ENCODE results near the gene TUBB.

TUBB gene

DNA sequence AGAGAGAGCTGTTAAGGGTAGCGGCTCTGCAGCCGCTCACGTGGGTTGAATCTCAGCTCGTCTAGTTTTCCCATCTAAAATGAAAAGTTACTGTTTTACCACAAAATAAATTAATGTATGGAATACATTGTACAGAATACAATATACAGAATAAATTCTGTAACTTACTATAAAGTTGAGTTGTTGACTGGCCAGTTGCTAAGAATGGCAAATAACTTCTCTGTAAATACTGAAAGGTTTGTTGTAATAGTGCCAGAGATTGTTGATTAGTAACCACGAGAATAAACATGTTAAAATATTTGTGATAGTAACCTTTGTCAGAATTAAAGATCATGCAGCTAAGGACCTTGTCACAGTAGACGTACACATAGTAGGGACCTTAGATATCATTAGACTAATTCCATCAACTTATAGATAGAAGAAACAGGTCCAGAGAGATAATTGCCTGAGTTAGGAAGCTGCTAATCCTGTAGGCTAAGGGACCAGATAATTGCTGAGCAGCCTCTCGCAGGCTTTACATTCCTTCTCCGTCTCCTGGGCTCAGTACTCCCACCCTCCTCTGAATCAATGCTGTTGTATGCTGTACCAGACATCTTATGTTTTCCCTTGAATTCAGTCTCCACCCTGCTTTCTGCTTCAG is 28.8 kb upstream of the TUBB start:
- peak; percentile 46 for DNase-seq
- WGBS, result 44% methylated on average over 4 of the region's 8 CpGs

DNA sequence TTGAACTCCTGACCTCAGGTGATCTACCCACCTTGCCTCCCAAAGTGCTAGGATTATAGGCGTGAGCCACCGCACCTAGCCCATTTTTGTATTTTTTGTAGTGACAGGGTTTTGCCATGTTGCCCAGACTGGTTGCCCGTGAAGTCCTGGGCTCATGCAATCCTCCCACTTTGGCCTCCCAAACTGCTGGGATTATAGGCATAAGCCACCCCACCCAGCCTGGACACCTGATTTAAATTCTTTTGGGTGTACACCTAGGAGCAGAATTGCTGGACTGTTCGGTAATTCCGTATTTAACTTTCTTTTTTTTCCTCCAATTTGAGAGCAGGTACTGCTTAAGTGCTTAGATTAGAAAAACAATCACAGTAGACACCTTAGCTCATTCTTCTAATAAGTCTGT is 23.7 kb upstream of the TUBB start:
- H3K14ac ChIP-seq (ENCODE audit: low read length in 2 of 2), result no peak overlapping the region
- H3K18ac ChIP-seq (ENCODE audit: low read depth in 1 of 2, low read length in 2 of 2), result no peak overlapping the region
- H2AK5ac ChIP-seq (ENCODE audit: low read length, severe bottlenecking), result peak overlapping the region; percentile 98
- H3K27me3 ChIP-seq (ENCODE audit: control insufficient read depth in 1 of 2, insufficient read depth in 1 of 2, low read length in 2 of 2), result no peaks in the 10 kb centered on the region
- H3K4ac ChIP-seq (ENCODE audit: low read depth in 1 of 2, low read length in 2 of 2), result no peak overlapping the region
- H3K79me1 ChIP-seq (replicated peaks; ENCODE audit: low read length, poor library complexity, severe bottlenecking), result no peaks in the 10 kb centered on the region
- no peaks in the 10 kb centered on the region for H3K9me3 ChIP-seq (ENCODE audit: control insufficient read depth, low read length)
- H2BK12ac ChIP-seq (ENCODE audit: low read length in 2 of 2), result no peak overlapping the region
- no peak overlapping the region for H4K8ac ChIP-seq (ENCODE audit: low read length)
- H2BK15ac ChIP-seq (ENCODE audit: low read depth, poor library complexity, severe bottlenecking), result no peak overlapping the region
- H2BK5ac ChIP-seq (ENCODE audit: low read depth, low read length, poor library complexity, severe bottlenecking), result no peak overlapping the region
- 100% methylated on average over 4 of the region's 5 CpGs for WGBS
- no peak overlapping the region for H3K27ac ChIP-seq (ENCODE audit: low read length, poor library complexity, severe bottlenecking)
- H3K23ac ChIP-seq (ENCODE audit: low read length in 2 of 2), result no peak overlapping the region
- peaks cover 6 to 10% of the 10 kb centered on the region in 2 experiments for H3K36me3 ChIP-seq (ENCODE audit: control insufficient read depth in 1 of 2, insufficient read depth in 2 of 2, low read depth in 1 of 2, low read length in 2 of 2)
- no peak overlapping the region for H2BK120ac ChIP-seq (ENCODE audit: low read depth, low read length)
- no peak overlapping the region for H3K4me2 ChIP-seq (ENCODE audit: low read length, poor library complexity, severe bottlenecking)
- no peak overlapping the region for H2AFZ ChIP-seq (ENCODE audit: low read depth, low read length)
- no peak overlapping the region for H3K4me3 ChIP-seq (ENCODE audit: insufficient read depth in 1 of 2, low read depth in 1 of 2, low read length in 2 of 2)
- H4K91ac ChIP-seq (ENCODE audit: low read length), result no peak overlapping the region
- H3K4me1 ChIP-seq (ENCODE audit: control insufficient read depth, insufficient read depth, low read depth, low read length), result peaks cover 6% of the 10 kb centered on the region
- no peak overlapping the region for H3K9ac ChIP-seq (ENCODE audit: low read length)
- no peak for DNase-seq

More for the DNA sequence above, 28.8 kb upstream of the TUBB start:
- H3K79me1 ChIP-seq (replicated peaks; ENCODE audit: low read length, poor library complexity, severe bottlenecking), result peaks cover 2% of the 10 kb centered on the region
- H3K4me1 ChIP-seq (ENCODE audit: control insufficient read depth, insufficient read depth, low read depth, low read length), result peaks cover 28% of the 10 kb centered on the region
- no peak overlapping the region for H3K4ac ChIP-seq (ENCODE audit: low read depth in 1 of 2, low read length in 2 of 2)
- H3K9me3 ChIP-seq (ENCODE audit: control insufficient read depth, low read length), result no peaks in the 10 kb centered on the region
- no peak overlapping the region for H4K8ac ChIP-seq (ENCODE audit: low read length)
- H3K23ac ChIP-seq (ENCODE audit: low read length in 2 of 2), result no peak overlapping the region
- peak overlapping the region; percentile 20 for H2AK5ac ChIP-seq (ENCODE audit: low read length, severe bottlenecking)
- H2BK15ac ChIP-seq (ENCODE audit: low read depth, poor library complexity, severe bottlenecking), result no peak overlapping the region
- H3K9ac ChIP-seq (ENCODE audit: low read length), result peak overlapping the region; percentile 95
- H3K14ac ChIP-seq (ENCODE audit: low read length in 2 of 2), result no peak overlapping the region
- no peak overlapping the region for H3K18ac ChIP-seq (ENCODE audit: low read depth in 1 of 2, low read length in 2 of 2)
- H3K36me3 ChIP-seq (ENCODE audit: control insufficient read depth in 1 of 2, insufficient read depth in 2 of 2, low read depth in 1 of 2, low read length in 2 of 2), result peaks cover 0 to 2% of the 10 kb centered on the region in 2 experiments
- peak overlapping the region; percentile 29 for H4K91ac ChIP-seq (ENCODE audit: low read length)
- H2BK120ac ChIP-seq (ENCODE audit: low read depth, low read length), result no peak overlapping the region
- H3K27ac ChIP-seq (ENCODE audit: low read length, poor library complexity, severe bottlenecking), result peak overlapping the region; percentile 85
- H2BK5ac ChIP-seq (ENCODE audit: low read depth, low read length, poor library complexity, severe bottlenecking), result no peak overlapping the region
- H3K4me3 ChIP-seq (ENCODE audit: insufficient read depth in 1 of 2, low read depth in 1 of 2, low read length in 2 of 2), result peak overlapping the region; percentile 26 to 93
- peak overlapping the region; percentile 6 to 25 for H2BK12ac ChIP-seq (ENCODE audit: low read length in 2 of 2)
- H3K27me3 ChIP-seq (ENCODE audit: control insufficient read depth in 1 of 2, insufficient read depth in 1 of 2, low read length in 2 of 2), result no peaks in the 10 kb centered on the region
- no peak overlapping the region for H2AFZ ChIP-seq (ENCODE audit: low read depth, low read length)
- H3K4me2 ChIP-seq (ENCODE audit: low read length, poor library complexity, severe bottlenecking), result peak overlapping the region; percentile 58

GRCh38 chr6:30700340-30700739 is 19.8 kb upstream of the TUBB start:
- Histone ChIP-seq H2AFZ (ENCODE audit: low read depth, low read length) (no peak overlapping the region), H3K36me3 (ENCODE audit: control insufficient read depth in 1 of 2, insufficient read depth in 2 of 2, low read depth in 1 of 2, low read length in 2 of 2) (peaks cover 33 to 40% of the 10 kb centered on the region in 2 experiments), H2BK120ac (ENCODE audit: low read depth, low read length) (no peak overlapping the region), H2AK5ac (ENCODE audit: low read length, severe bottlenecking) (peak overlapping the region; percentile 76), H3K18ac (ENCODE audit: low read depth in 1 of 2, low read length in 2 of 2) (no peak overlapping the region), H3K27me3 (ENCODE audit: control insufficient read depth in 1 of 2, insufficient read depth in 1 of 2, low read length in 2 of 2) (no peaks in the 10 kb centered on the region), H3K4me2 (ENCODE audit: low read length, poor library complexity, severe bottlenecking) (no peak overlapping the region), H3K4me3 (ENCODE audit: insufficient read depth in 1 of 2, low read depth in 1 of 2, low read length in 2 of 2) (no peak overlapping the region), H4K8ac (ENCODE audit: low read length) (no peak overlapping the region), H3K4ac (ENCODE audit: low read depth in 1 of 2, low read length in 2 of 2) (no peak overlapping the region), H3K9ac (ENCODE audit: low read length) (no peak overlapping the region), H4K91ac (ENCODE audit: low read length) (no peak overlapping the region), H3K14ac (ENCODE audit: low read length in 2 of 2) (no peak overlapping the region), H3K9me3 (ENCODE audit: control insufficient read depth, low read length) (no peaks in the 10 kb centered on the region), H3K79me1 (replicated peaks; ENCODE audit: low read length, poor library complexity, severe bottlenecking) (no peaks in the 10 kb centered on the region), H3K4me1 (ENCODE audit: control insufficient read depth, insufficient read depth, low read depth, low read length) (peaks cover 3% of the 10 kb centered on the region), H3K27ac (ENCODE audit: low read length, poor library complexity, severe bottlenecking) (no peak overlapping the region), H3K23ac (ENCODE audit: low read length in 2 of 2) (no peak overlapping the region), H2BK5ac (ENCODE audit: low read depth, low read length, poor library complexity, severe bottlenecking) (no peak overlapping the region), H2BK12ac (ENCODE audit: low read length in 2 of 2) (no peak overlapping the region), H2BK15ac (ENCODE audit: low read depth, poor library complexity, severe bottlenecking) (no peak overlapping the region)
- 83% methylated on average over 3 of the region's 4 CpGs for WGBS
- no peak for DNase-seq

DNA sequence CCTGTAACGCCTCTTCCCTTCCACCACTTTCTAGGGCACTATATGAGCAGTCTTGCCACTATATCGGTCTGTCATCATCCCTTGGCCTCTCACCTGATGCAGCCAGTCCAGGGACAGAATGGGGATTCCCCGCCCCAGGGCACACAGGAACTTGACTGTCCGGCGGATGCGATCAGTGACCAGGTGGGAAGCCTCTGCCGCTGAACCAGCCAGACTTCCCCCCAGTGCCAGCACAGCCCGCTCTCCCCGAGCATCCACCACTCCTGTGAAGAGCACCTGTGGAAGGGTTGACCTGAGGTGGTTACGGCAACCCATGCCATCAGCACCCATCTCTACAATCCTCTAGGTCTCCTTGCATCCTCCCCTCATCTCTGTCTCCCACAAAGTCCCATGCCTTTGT is 17.1 kb upstream of the TUBB start:
- Histone ChIP-seq H4K8ac (ENCODE audit: low read length) (no peak overlapping the region), H3K14ac (ENCODE audit: low read length in 2 of 2) (no peak overlapping the region), H3K79me1 (replicated peaks; ENCODE audit: low read length, poor library complexity, severe bottlenecking) (no peaks in the 10 kb centered on the region), H3K36me3 (ENCODE audit: control insufficient read depth in 1 of 2, insufficient read depth in 2 of 2, low read depth in 1 of 2, low read length in 2 of 2) (peaks cover 39 to 59% of the 10 kb centered on the region in 2 experiments), H4K91ac (ENCODE audit: low read length) (no peak overlapping the region), H3K27ac (ENCODE audit: low read length, poor library complexity, severe bottlenecking) (no peak overlapping the region), H2BK12ac (ENCODE audit: low read length in 2 of 2) (no peak overlapping the region), H2BK5ac (ENCODE audit: low read depth, low read length, poor library complexity, severe bottlenecking) (no peak overlapping the region), H3K23ac (ENCODE audit: low read length in 2 of 2) (no peak overlapping the region), H3K18ac (ENCODE audit: low read depth in 1 of 2, low read length in 2 of 2) (no peak overlapping the region), H2BK120ac (ENCODE audit: low read depth, low read length) (no peak overlapping the region), H3K4me2 (ENCODE audit: low read length, poor library complexity, severe bottlenecking) (no peak overlapping the region), H2AFZ (ENCODE audit: low read depth, low read length) (no peak overlapping the region), H2AK5ac (ENCODE audit: low read length, severe bottlenecking) (no peak overlapping the region), H3K9me3 (ENCODE audit: control insufficient read depth, low read length) (no peaks in the 10 kb centered on the region), H3K27me3 (ENCODE audit: control insufficient read depth in 1 of 2, insufficient read depth in 1 of 2, low read length in 2 of 2) (no peaks in the 10 kb centered on the region), H3K4me1 (ENCODE audit: control insufficient read depth, insufficient read depth, low read depth, low read length) (peaks cover 8% of the 10 kb centered on the region), H3K9ac (ENCODE audit: low read length) (no peak overlapping the region), H2BK15ac (ENCODE audit: low read depth, poor library complexity, severe bottlenecking) (no peak overlapping the region), H3K4ac (ENCODE audit: low read depth in 1 of 2, low read length in 2 of 2) (no peak overlapping the region), H3K4me3 (ENCODE audit: insufficient read depth in 1 of 2, low read depth in 1 of 2, low read length in 2 of 2) (no peak overlapping the region)
- DNase-seq, result no peak
- WGBS, result 98% methylated on average over 9 of the region's 10 CpGs

Measured in mesenchymal stem cell (in vitro differentiated cells and primary cell).